Mesenchymal stem cell (in vitro differentiated cells and primary cell): ENCODE data around the gene TOMM34.

ENCODE experiments used
- DNase-seq: peaks from one replicate; pipeline ENCODE4 v3.0.0-alpha.2; 2013
- H2AFZ ChIP-seq: one replicate; pipeline ENCODE4 v1.6.1; 2013; ENCODE audit warnings: low read depth, mild to moderate bottlenecking, control low read depth, inconsistent platforms, low read length, moderate library complexity
- H2AK5ac ChIP-seq: 2 replicates; pipeline ENCODE4 v1.6.1; 2013; ENCODE audit warnings: low read length, moderate library complexity, mild to moderate bottlenecking, inconsistent platforms; ENCODE audit not compliant: severe bottlenecking
- H2BK120ac ChIP-seq: one replicate; pipeline ENCODE4 v1.6.1; 2013; ENCODE audit warnings: low read depth, mild to moderate bottlenecking, inconsistent platforms, low read length, moderate library complexity
- H2BK12ac ChIP-seq, 2 experiments: one replicate each; pipeline ENCODE4 v1.6.1; 2013; ENCODE audit warnings: inconsistent platforms in 2 of 2, low read length in 2 of 2, mild to moderate bottlenecking in 2 of 2, moderate library complexity in 2 of 2, control low read depth in 1 of 2
- H2BK15ac ChIP-seq: one replicate; pipeline ENCODE4 v1.6.1; 2013; ENCODE audit warnings: mild to moderate bottlenecking, low read depth, inconsistent platforms; ENCODE audit not compliant: poor library complexity, severe bottlenecking
- H2BK5ac ChIP-seq: 2 replicates; pipeline ENCODE4 v1.6.1; 2013; ENCODE audit warnings: low read depth, mild to moderate bottlenecking, low read length, control low read depth, inconsistent platforms; ENCODE audit not compliant: poor library complexity, severe bottlenecking
- H3K14ac ChIP-seq, 2 experiments: one replicate each; pipeline ENCODE4 v1.6.1; 2013; ENCODE audit warnings: inconsistent platforms in 2 of 2, low read length in 2 of 2, control low read depth in 1 of 2, mild to moderate bottlenecking in 1 of 2, moderate library complexity in 1 of 2
- H3K18ac ChIP-seq, 2 experiments: one replicate each; pipeline ENCODE4 v1.6.1; 2013; ENCODE audit warnings: inconsistent platforms in 2 of 2, low read length in 2 of 2, control low read depth in 1 of 2, low read depth in 1 of 2, mild to moderate bottlenecking in 1 of 2
- H3K23ac ChIP-seq, 2 experiments: one replicate each; pipeline ENCODE4 v1.6.1; 2013; ENCODE audit warnings: inconsistent platforms in 2 of 2, low read length in 2 of 2, mild to moderate bottlenecking in 2 of 2, moderate library complexity in 2 of 2, control low read depth in 1 of 2
- H3K27ac ChIP-seq: 2 replicates; pipeline ENCODE4 v1.5.1; 2013; ENCODE audit warnings: mild to moderate bottlenecking, moderate library complexity, low read length, control low read depth, inconsistent platforms; ENCODE audit not compliant: poor library complexity, severe bottlenecking
- H3K27me3 ChIP-seq, 2 experiments: 2 replicates each; pipeline versions ENCODE4 v1.6.1 to v1.7.0; 2013; ENCODE audit warnings: low read length in 2 of 2, mild to moderate bottlenecking in 2 of 2, moderate library complexity in 2 of 2, control low read depth in 1 of 2, inconsistent platforms in 1 of 2; ENCODE audit not compliant: control insufficient read depth in 1 of 2, insufficient read depth in 1 of 2
- H3K36me3 ChIP-seq, 2 experiments: 2 replicates each; pipeline versions ENCODE4 v1.6.1 to v1.7.0; 2013; ENCODE audit warnings: low read length in 2 of 2, control low read depth in 1 of 2, inconsistent platforms in 1 of 2, low read depth in 1 of 2, mild to moderate bottlenecking in 1 of 2; ENCODE audit not compliant: insufficient read depth in 2 of 2, control insufficient read depth in 1 of 2
- H3K4ac ChIP-seq, 2 experiments: one replicate each; pipeline ENCODE4 v1.6.1; 2013; ENCODE audit warnings: inconsistent platforms in 2 of 2, low read length in 2 of 2, mild to moderate bottlenecking in 2 of 2, moderate library complexity in 2 of 2, control low read depth in 1 of 2, low read depth in 1 of 2
- H3K4me1 ChIP-seq: 2 replicates; pipeline ENCODE4 v1.6.1; 2013; ENCODE audit warnings: low read depth, low read length, control low read depth; ENCODE audit not compliant: control insufficient read depth, insufficient read depth
- H3K4me2 ChIP-seq: 2 replicates; pipeline ENCODE4 v1.6.1; 2013; ENCODE audit warnings: low read length, mild to moderate bottlenecking, inconsistent platforms; ENCODE audit not compliant: poor library complexity, severe bottlenecking
- H3K4me3 ChIP-seq, 2 experiments: 2 replicates each; pipeline versions ENCODE4 v1.5.1 to v1.7.0; 2013; ENCODE audit warnings: low read length in 2 of 2, mild to moderate bottlenecking in 2 of 2, control low read depth in 1 of 2, low read depth in 1 of 2; ENCODE audit not compliant: insufficient read depth in 1 of 2
- H3K79me1 ChIP-seq: replicated peaks from 2 replicates; pipeline ENCODE4 v1.6.1; 2013; ENCODE audit warnings: mild to moderate bottlenecking, control low read depth, low read length, inconsistent platforms; ENCODE audit not compliant: poor library complexity, severe bottlenecking
- H3K9ac ChIP-seq: 2 replicates; pipeline ENCODE4 v1.7.0; 2013; ENCODE audit warnings: mild to moderate bottlenecking, low read length, moderate library complexity
- H3K9me3 ChIP-seq: 2 replicates; pipeline ENCODE4 v1.7.0; 2013; ENCODE audit warnings: mild to moderate bottlenecking, low read length; ENCODE audit not compliant: control insufficient read depth
- H4K8ac ChIP-seq: one replicate; pipeline ENCODE4 v1.6.1; 2013; ENCODE audit warnings: inconsistent platforms, mild to moderate bottlenecking, low read length, moderate library complexity
- H4K91ac ChIP-seq: one replicate; pipeline ENCODE4 v1.6.1; 2013; ENCODE audit warnings: mild to moderate bottlenecking, low read length, inconsistent platforms
- WGBS: methylation state at CpG from one replicate; pipeline ENCODE4 v1.1.7; 2013; ENCODE audit warnings: mixed read lengths; 5-methylcytosine and 5-hydroxymethylcytosine counted together

Gene TOMM34

DNA sequence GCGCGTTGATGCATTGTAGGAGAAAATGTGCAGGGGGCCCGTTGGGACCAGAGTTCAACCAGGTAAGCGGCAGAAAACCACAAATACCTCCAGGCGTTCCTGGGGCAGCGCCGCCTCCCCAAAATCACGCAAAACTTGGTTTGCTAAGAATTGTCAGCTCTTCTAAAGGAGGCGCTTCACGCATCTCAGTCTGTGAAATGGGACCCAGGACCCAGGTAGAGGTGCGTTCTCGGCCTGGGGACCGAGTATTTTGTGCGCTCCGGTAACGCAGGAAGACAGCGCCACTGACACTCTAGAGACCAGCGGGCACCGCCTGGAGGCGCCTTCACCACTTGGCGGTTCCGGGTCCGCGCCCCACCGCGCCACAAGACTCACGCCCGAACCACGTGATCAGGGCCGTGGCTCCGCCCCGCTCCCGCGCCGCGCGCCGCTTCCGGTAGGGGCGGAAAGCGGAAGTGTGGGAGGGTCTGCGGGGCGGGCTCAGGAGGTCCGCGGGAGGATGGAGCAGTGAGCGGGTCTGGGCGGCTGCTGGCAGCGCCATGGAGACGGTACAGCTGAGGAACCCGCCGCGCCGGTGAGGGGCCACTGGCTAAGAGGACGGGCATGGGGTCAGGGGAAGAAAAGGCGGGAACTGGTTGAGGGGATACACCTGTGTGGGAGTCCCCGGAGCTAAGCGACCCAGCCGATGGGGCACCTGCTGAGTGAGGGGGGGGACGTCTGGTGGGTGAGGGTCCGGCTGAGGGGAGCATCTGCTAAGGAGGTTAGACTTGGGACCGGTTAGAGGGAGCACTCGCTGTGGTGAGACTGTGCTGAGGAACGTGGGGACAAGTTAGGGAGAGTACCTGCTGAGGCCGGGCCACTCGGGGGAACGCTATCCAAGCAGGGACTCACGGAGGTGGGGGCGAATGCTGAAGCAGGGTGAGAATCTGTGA is 6.1 kb upstream of the TOMM34 start, which contains the start of gene STK4:
TSS of gene STK4 (plus strand) at position 483 of the 932 bp plus-strand sequence. CDS start at position 540, 57 bp downstream.
- Histone ChIP-seq H3K4me3 (peak within 1 kb of the TSS; percentile 92 to 97), H3K4me2 (peak within 1 kb of the TSS; percentile 86), H3K9ac (peak within 1 kb of the TSS; percentile 97), H3K4ac (peak within 1 kb of the TSS; percentile 77 to 98), H2BK15ac (no peak within 1 kb of the TSS), H2AFZ (peak within 1 kb of the TSS; percentile 95), H2BK12ac (peak within 1 kb of the TSS in 1 of 2 experiments; percentile 81), H3K14ac (peak within 1 kb of the TSS in 1 of 2 experiments; percentile 84), H3K23ac (peak within 1 kb of the TSS in 1 of 2 experiments; percentile 87), H3K4me1 (peaks cover 9% of the 10 kb centered on the region), H3K18ac (peak within 1 kb of the TSS; percentile 95 to 99), H3K79me1 (peaks cover 10% of the 10 kb centered on the region), H2BK120ac (no peak within 1 kb of the TSS), H2AK5ac (peak within 1 kb of the TSS; percentile 71), H3K27ac (peak within 1 kb of the TSS; percentile 63), H3K27me3 (no peaks in the 10 kb centered on the region), H4K91ac (peak within 1 kb of the TSS; percentile 91), H2BK5ac (no peak within 1 kb of the TSS), H4K8ac (peak within 1 kb of the TSS; percentile 98), H3K36me3 (no peaks in the 10 kb centered on the region), H3K9me3 (no peaks in the 10 kb centered on the region)
- DNase-seq = peak; percentile 91
- WGBS = 4% methylated on average over 68 of the region's 68 CpGs

DNA sequence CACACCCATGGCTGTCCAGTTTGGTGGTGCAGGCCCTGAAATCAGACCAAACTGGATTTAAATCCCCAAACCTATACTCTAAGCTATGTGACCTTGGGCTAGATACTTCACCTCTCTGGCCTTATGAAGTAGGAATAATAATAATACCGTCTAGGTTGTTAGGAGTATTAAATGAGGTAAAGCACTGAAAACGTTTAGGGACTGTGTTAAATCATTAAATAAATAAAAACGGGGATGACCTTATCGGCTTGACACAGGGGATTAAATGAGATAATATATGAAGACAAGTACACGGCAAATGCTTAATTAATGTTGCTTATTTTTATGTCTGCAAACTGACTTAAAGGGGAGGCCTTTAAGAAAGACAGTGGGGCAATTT is 5.4 kb upstream of the TOMM34 start:
- Histone ChIP-seq H3K79me1 (peaks cover 10% of the 10 kb centered on the region), H2BK120ac (no peak overlapping the region), H2BK15ac (no peak overlapping the region), H2BK12ac (no peak overlapping the region), H3K9ac (peak overlapping the region; percentile 97), H2BK5ac (no peak overlapping the region), H3K4ac (peak overlapping the region in 1 of 2 experiments; percentile 98), H4K8ac (peak overlapping the region; percentile 98), H3K23ac (no peak overlapping the region), H3K9me3 (no peaks in the 10 kb centered on the region), H2AK5ac (peak overlapping the region; percentile 71), H3K36me3 (no peaks in the 10 kb centered on the region), H3K4me1 (peaks cover 9% of the 10 kb centered on the region), H3K14ac (no peak overlapping the region), H3K18ac (peak overlapping the region in 1 of 2 experiments; percentile 99), H3K4me2 (peak overlapping the region; percentile 86), H3K27me3 (no peaks in the 10 kb centered on the region), H4K91ac (no peak overlapping the region), H2AFZ (no peak overlapping the region), H3K4me3 (peak overlapping the region in 1 of 2 experiments; percentile 97), H3K27ac (no peak overlapping the region)
- WGBS = 65% methylated on average over 5 of the region's 5 CpGs
- no peak for DNase-seq

DNA sequence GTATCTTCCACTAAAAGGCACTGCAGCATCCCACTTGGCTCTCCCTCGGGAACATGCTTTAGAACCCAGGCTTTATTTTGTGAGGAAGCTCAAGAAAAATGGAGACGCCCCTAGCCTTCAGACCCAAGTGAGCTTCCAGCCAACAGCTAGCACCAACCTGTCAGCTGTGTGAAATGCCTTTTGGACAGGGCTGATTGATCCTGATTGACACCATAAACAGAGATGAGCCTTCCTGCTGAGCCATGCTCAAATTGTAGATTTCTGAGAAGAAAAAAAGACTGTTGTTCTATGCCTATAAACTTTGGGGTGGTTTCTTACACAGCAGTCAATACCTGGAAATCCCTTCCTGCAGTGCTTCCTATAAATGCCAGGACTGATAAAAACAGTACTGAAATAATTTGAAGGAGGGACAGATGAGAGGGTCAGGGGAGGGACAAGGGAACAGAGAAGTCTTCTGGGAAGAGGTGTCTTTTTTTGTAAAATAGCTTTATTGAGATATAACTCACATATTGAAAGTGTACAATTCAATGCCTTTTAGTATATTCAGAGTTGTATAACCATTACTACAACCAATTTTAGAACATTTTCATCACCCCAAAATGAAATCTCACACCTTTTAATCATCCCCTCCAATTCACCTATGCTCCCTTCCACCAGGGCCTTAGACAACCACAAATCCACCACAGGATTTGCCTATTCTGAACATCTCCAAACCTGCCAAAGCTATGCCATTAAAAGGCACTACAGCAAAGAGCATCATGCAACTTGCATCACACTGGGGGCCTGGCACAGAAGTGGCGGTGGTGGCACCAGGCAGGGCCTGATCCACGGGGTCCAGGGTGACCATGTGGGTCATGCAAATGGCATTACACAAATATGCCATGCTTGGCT is 3.4 kb upstream of the TOMM34 start:
- Histone ChIP-seq H2AK5ac (no peak overlapping the region), H3K27me3 (no peaks in the 10 kb centered on the region), H3K9ac (no peak overlapping the region), H3K79me1 (peaks cover 8% of the 10 kb centered on the region), H2BK15ac (no peak overlapping the region), H3K18ac (no peak overlapping the region), H4K91ac (no peak overlapping the region), H2BK5ac (no peak overlapping the region), H3K23ac (no peak overlapping the region), H3K36me3 (no peaks in the 10 kb centered on the region), H3K4me2 (no peak overlapping the region), H3K4me3 (no peak overlapping the region), H3K9me3 (no peaks in the 10 kb centered on the region), H2BK12ac (no peak overlapping the region), H3K4me1 (peaks cover 9% of the 10 kb centered on the region), H3K27ac (no peak overlapping the region), H4K8ac (peak overlapping the region; percentile 4), H3K4ac (no peak overlapping the region), H3K14ac (no peak overlapping the region), H2BK120ac (no peak overlapping the region), H2AFZ (no peak overlapping the region)
- DNase-seq = no peak
- WGBS = 91% methylated on average over 4 of the region's 4 CpGs
